ENCODE data around the gene VPS52.
"Not testable (repeated sequence)": the region's sequence is repeated elsewhere in the genome, so short reads cannot be mapped to it uniquely, and the experiment has no call there.

The VPS52 gene

GRCh38 chr6:33272275-33273128 lies 826 bp upstream of the VPS52 start:
- no peak for DNase-seq (ENCODE audit: low read depth)
- H3K4me3 ChIP-seq (ENCODE audit: low read length): peak overlapping the region; percentile 85
- TF ChIP-seq CTCF (conservative IDR thresholded peaks at IDR 0.05; ENCODE audit: low read depth, low read length): no peak

GRCh38 chr6:33271117-33271467 lies 584 bp downstream of the VPS52 start:
- TF ChIP-seq CTCF (conservative IDR thresholded peaks at IDR 0.05; ENCODE audit: low read depth, low read length): no peak
- no peak for DNase-seq (ENCODE audit: low read depth)
- H3K4me3 ChIP-seq (ENCODE audit: low read length): peak overlapping the region; percentile 85

- no peak for TF ChIP-seq CTCF (conservative IDR thresholded peaks at IDR 0.05; ENCODE audit: low read depth, low read length)
- no peak for DNase-seq (ENCODE audit: low read depth)
- H3K4me3 ChIP-seq (ENCODE audit: low read length): no peak overlapping the region
Measured at GRCh38 chr6:33264015-33264414, 7.7 kb downstream of the VPS52 start.

GRCh38 chr6:33262490-33262889 lies 9.2 kb downstream of the VPS52 start:
- not testable (repeated sequence) for DNase-seq (ENCODE audit: low read depth); H3K4me3 ChIP-seq (ENCODE audit: low read length)

GRCh38 chr6:33259032-33259431 lies 12.6 kb downstream of the VPS52 start:
- no peak for TF ChIP-seq CTCF (conservative IDR thresholded peaks at IDR 0.05; ENCODE audit: low read depth, low read length)
- no peak for DNase-seq (ENCODE audit: low read depth)
- no peak overlapping the region for H3K4me3 ChIP-seq (ENCODE audit: low read length)

- H3K4me3 ChIP-seq (ENCODE audit: low read length): no peak overlapping the region
- TF ChIP-seq CTCF (conservative IDR thresholded peaks at IDR 0.05; ENCODE audit: low read depth, low read length): no peak
- no peak for DNase-seq (ENCODE audit: low read depth)
Measured at GRCh38 chr6:33254591-33254990, 17.1 kb downstream of the VPS52 start.

- no peak for DNase-seq (ENCODE audit: low read depth)
- no peak overlapping the region for H3K4me3 ChIP-seq (ENCODE audit: low read length)
- no peak for TF ChIP-seq CTCF (conservative IDR thresholded peaks at IDR 0.05; ENCODE audit: low read depth, low read length)
Measured at GRCh38 chr6:33252759-33253158, 18.9 kb downstream of the VPS52 start.

Data from retinal pigment epithelial cell (primary cell).